T-helper 22 cell (primary cell): ENCODE data around the gene RNPC3.
A peak's percentile ranks its signal among the peaks of the same experiment; 100 is the strongest.

ENCODE experiments used
- DNase-seq: peaks from one replicate; pipeline ENCODE4 v3.0.0-alpha.2; 2020; ENCODE audit warnings: low read depth

The RNPC3 gene, protein sequence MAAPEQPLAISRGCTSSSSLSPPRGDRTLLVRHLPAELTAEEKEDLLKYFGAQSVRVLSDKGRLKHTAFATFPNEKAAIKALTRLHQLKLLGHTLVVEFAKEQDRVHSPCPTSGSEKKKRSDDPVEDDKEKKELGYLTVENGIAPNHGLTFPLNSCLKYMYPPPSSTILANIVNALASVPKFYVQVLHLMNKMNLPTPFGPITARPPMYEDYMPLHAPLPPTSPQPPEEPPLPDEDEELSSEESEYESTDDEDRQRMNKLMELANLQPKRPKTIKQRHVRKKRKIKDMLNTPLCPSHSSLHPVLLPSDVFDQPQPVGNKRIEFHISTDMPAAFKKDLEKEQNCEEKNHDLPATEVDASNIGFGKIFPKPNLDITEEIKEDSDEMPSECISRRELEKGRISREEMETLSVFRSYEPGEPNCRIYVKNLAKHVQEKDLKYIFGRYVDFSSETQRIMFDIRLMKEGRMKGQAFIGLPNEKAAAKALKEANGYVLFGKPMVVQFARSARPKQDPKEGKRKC

DNA sequence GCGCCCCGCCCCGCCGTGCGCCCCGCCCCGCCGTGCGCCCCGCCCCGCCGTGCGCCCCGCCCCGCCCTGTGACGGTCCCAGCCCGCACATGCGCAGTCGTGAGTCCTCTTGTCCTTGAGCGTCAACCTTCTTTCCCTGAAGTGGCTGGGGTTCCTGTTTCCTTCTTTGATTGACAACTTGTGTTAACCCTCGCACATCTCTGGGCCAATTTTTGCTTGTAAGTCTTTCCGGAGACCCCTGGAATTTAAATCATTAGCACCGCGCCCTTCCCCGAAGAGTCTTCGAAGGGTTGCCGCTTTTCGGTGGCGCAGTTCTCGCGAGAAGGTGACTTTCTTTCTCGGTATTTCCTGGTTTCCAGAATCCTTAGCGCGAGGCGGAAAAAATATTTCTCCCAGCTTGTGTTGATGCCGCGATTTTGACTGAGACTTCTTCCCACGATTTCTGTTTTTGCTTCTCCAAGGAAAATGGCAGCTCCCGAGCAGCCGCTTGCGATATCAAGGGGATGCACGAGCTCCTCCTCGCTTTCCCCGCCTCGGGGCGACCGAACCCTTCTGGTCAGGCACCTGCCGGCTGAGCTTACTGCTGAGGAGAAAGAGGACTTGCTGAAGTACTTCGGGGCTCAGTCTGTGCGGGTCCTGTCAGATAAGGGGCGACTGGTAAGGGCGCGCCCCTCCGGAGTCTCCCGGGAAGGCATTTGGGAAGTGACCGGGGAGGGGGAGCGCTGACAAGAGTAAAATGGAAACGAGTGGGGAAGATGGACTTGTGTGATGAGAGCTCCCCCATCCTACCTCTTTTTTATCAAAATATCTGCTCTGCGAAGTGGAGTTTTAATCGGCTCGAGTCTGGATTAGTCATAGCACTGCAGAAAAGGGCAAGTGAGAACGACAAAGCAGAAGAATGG lies at the start of gene RNPC3:
RNPC3 (plus strand) TSS at position 93 of the 901 bp plus-strand sequence; CDS start at position 465, 372 bp downstream.
- peak; percentile 73 for DNase-seq

- no peak for DNase-seq
These were observed 48.4 kb upstream of the RNPC3 start for GRCh38 chr1:103477101-103477500.

DNA sequence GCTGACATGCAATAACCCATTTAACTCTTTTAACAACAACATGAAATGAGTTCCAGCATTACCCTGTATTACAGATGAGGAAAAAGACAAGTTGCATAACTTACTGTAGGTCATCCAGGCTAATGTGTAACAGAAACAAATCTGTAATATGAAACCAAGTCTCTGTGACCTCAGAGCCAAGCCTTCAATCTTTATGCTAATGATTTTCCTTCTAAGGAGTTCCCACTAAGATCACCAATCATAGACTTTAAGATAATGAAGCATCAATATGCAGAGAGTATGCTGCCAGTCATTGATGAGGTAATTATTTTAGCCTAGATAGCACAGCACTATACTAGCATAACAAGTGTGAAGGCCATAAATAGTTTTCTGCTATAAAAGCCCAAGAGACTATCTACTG lies 35.6 kb upstream of the RNPC3 start:
- no peak for DNase-seq

DNA sequence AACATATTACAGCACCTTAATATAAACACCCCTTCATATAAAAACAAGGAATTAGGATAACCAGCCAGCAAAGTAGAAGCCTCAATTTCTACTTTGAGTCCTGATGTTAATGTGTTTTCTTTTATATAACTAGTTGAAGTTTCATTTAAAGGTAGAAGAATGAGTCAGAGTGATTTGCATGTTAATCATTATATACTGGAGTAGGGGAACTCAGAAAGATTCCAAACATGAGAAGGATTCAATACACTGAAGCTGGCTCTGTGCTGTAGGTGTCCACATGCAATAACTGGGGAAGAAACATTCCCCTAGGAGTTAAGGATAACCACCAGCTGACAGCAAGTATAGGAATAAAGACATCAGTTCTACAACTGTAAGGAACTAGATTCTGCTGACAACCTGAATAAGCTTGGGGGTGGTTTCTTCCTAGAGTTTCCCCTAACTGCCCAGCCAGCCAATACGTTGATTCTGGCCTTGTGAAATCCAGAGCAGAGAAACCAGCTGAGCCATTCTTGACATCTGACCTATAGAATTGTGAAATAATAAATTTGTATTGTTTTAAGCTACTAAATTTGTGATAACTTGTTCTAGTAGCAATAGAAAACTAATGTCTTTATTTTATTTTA lies 33.4 kb upstream of the RNPC3 start:
- no peak for DNase-seq

DNA sequence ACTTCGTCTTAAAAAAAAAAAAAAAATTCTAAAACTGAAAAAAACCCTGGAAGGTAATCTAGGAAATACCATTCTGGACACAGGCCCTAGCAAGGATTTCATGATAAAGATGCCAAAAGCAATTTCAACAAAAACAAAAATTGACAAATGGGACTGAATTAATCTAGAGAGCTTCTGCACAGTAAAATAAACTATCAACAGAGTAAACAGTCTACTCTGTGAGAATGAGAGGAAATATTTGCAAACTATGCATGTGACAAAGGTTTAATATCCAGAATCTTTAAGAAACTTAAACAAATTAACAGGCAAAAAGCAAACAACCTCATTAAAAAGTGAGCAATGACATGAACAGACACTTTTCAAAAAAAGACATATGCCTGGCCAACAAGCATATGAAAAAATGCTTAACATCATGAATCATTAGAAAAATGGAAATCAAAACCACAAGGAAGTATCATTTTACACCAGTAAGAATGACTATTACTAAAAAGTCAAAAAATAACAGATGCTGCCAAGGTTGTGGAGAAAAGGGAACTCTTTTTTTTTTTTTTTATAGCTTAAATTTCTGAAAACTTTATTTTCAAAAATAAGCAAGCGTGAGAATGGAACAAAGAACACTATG lies 29.4 kb upstream of the RNPC3 start:
- DNase-seq: no peak

- DNase-seq: no peak
These were observed 28.1 kb upstream of the RNPC3 start for GRCh38 chr1:103497404-103497803.

DNA sequence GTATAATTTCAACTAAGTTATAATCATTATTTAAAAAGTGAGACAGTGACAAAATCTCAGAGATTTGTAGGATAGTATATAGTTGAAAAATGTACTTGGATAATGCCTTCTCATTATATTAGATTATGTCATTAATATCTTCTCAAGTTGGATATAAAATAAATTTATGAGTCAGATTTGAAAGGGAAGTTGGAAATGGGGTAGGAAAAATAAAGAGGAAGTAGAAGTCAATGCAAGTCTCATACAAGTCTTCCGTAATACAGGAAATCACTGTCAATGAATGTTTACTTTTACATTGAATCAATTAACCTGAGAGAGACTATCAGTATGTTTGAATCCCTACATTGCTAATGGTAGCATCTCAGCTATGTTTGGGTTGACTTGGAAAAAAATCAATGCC lies 16.2 kb upstream of the RNPC3 start:
- DNase-seq: no peak

- no peak for DNase-seq
These were observed 11.8 kb upstream of the RNPC3 start for GRCh38 chr1:103513711-103514110.

- no peak for DNase-seq
These were observed 10.5 kb upstream of the RNPC3 start for GRCh38 chr1:103514920-103515503.

DNA sequence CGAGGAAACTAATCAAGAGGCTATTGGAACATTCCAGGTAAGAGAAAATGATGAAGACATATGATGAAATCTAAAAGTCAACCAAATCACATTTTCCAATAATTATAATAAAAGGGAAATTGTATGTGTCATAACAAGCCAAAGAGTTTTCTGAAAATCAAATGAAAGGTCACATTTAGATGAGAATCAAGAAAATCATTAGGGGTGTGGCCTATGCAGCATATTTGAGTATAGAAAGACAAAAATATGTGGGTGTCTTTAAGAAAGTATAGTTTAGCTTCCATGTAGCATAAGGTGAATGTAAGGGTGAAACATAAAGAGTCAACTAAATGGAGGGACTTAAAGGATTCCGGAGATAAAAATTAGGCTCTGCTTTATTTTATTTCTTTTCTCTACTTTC lies 9.2 kb upstream of the RNPC3 start:
- DNase-seq: no peak

DNA sequence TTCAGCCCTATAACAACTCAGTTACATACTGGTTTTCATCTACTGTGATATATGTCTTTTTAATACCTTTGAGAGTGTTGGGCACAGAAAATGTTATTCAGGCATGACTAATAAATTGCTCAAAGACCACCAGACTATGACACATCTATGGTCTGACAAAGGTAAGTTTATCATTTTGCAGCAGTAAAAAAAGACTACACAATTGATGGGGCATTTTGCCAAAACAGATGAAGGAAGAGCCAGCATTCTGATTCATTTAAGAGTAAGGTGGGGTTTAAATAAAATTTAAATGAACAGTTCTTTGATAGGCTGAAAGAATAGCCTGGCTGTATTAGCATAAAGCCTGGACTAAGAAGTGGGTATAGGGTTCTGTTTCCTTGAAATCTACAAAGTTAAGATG lies 8.8 kb upstream of the RNPC3 start:
- DNase-seq: no peak

GRCh38 chr1:103517380-103518047 lies 8.0 kb upstream of the RNPC3 start:
- no peak for DNase-seq

GRCh38 chr1:103520822-103521221 lies 4.7 kb upstream of the RNPC3 start:
- no peak for DNase-seq

GRCh38 chr1:103523346-103523745 lies 2.2 kb upstream of the RNPC3 start:
- no peak for DNase-seq

- DNase-seq: no peak
These were observed 339 bp upstream of the RNPC3 start for GRCh38 chr1:103525114-103525606.

- no peak for DNase-seq
These were observed 1.8 kb downstream of the RNPC3 start for GRCh38 chr1:103527331-103527730.

- peak; percentile 8 for DNase-seq
These were observed 4.2 kb downstream of the RNPC3 start for GRCh38 chr1:103529746-103530145.

GRCh38 chr1:103538226-103538625 lies 12.7 kb downstream of the RNPC3 start:
- no peak for DNase-seq

GRCh38 chr1:103541431-103541830 lies 15.9 kb downstream of the RNPC3 start:
- no peak for DNase-seq

DNA sequence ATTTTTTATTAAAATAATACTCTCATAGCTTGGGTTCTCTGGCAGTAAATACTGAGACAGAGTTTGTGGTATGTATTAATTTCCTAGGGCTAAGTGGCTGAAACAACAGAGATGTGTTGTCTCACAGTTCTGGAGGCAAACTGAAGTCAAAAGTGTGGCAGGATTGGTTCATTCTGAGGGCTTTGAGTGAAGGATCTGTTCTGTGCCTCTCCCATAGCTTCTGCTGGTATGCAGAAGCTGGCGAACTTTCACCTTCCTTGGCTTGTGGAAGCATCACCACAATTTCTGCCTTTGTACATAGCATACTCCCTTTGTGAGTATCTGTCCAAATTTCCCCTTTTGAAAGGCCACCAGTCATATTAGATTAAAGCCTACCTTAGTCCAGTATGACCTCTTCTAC lies 21.0 kb downstream of the RNPC3 start:
- no peak for DNase-seq

GRCh38 chr1:103547840-103548239 lies 22.3 kb downstream of the RNPC3 start:
- DNase-seq: no peak
